ENCODE data around the gene SLC22A17. TPM values are rescaled to one million over a fixed set of nuclear protein-coding genes. Genes with fewer than 3 reads are reported as not detected.
"Not testable (repeated sequence)": the region's sequence is repeated elsewhere in the genome, so short reads cannot be mapped to it uniquely, and the experiment has no call there.

Gene SLC22A17
- total and polyA plus RNA-seq, 9 donors: 8.9 to 48.0 (median 34.3) TPM

GRCh38 chr14:23386999-23387398 lies 34.3 kb upstream of the SLC22A17 start:
- intact Hi-C loops (cut with DNase I): no loop called here
- H3K4me3 ChIP-seq: no peak overlapping the region
- no peak overlapping the region for H3K27ac ChIP-seq
- TF ChIP-seq EP300 (IDR thresholded peaks at IDR 0.05) (no peak), POLR2A (IDR thresholded peaks at IDR 0.05) (no peak)
- TF ChIP-seq, protein P1, sequence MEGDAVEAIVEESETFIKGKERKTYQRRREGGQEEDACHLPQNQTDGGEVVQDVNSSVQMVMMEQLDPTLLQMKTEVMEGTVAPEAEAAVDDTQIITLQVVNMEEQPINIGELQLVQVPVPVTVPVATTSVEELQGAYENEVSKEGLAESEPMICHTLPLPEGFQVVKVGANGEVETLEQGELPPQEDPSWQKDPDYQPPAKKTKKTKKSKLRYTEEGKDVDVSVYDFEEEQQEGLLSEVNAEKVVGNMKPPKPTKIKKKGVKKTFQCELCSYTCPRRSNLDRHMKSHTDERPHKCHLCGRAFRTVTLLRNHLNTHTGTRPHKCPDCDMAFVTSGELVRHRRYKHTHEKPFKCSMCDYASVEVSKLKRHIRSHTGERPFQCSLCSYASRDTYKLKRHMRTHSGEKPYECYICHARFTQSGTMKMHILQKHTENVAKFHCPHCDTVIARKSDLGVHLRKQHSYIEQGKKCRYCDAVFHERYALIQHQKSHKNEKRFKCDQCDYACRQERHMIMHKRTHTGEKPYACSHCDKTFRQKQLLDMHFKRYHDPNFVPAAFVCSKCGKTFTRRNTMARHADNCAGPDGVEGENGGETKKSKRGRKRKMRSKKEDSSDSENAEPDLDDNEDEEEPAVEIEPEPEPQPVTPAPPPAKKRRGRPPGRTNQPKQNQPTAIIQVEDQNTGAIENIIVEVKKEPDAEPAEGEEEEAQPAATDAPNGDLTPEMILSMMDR (IDR thresholded peaks at IDR 0.05): no peak
- WGBS, 3 donors: 72 to 83% (median 83%) methylated on average over 1 of the region's 1 CpG
- no peaks in the 10 kb centered on the region for H3K27me3 ChIP-seq
- no peaks in the 10 kb centered on the region for H3K4me1 ChIP-seq (ENCODE audit: insufficient read depth)
- H3K36me3 ChIP-seq: no peaks in the 10 kb centered on the region
- no peaks in the 10 kb centered on the region for H3K9me3 ChIP-seq
- no peak for DNase-seq

GRCh38 chr14:23386266-23386657 lies 33.6 kb upstream of the SLC22A17 start:
- H3K9me3 ChIP-seq; H3K36me3 ChIP-seq; intact Hi-C loops (cut with DNase I); H3K27me3 ChIP-seq; H3K27ac ChIP-seq; H3K4me1 ChIP-seq (ENCODE audit: insufficient read depth); H3K4me3 ChIP-seq; DNase-seq: not testable (repeated sequence)
- WGBS, 3 donors: 87 to 91% (median 89%) methylated on average over 17 of the region's 17 CpGs

GRCh38 chr14:23385642-23386265 lies 33.1 kb upstream of the SLC22A17 start:
- TF ChIP-seq, protein P1 (IDR thresholded peaks at IDR 0.05): no peak
- TF ChIP-seq EP300 (IDR thresholded peaks at IDR 0.05) (no peak), POLR2A (IDR thresholded peaks at IDR 0.05) (no peak)
- H3K4me1 ChIP-seq (ENCODE audit: insufficient read depth): no peaks in the 10 kb centered on the region
- H3K36me3 ChIP-seq: no peaks in the 10 kb centered on the region
- no peak overlapping the region for H3K27ac ChIP-seq
- no peaks in the 10 kb centered on the region for H3K27me3 ChIP-seq
- H3K9me3 ChIP-seq: no peaks in the 10 kb centered on the region
- DNase-seq: no peak
- 85 to 87% (median 86%) methylated on average over 18 of the region's 18 CpGs for WGBS, 3 donors
- intact Hi-C loops (cut with DNase I): no loop called here
- H3K4me3 ChIP-seq: no peak overlapping the region

GRCh38 chr14:23385244-23385641 lies 32.6 kb upstream of the SLC22A17 start:
- intact Hi-C loops (cut with DNase I): no loop called here
- WGBS, 3 donors: 52 to 68% (median 67%) methylated on average over 2 of the region's 2 CpGs
- Histone ChIP-seq H3K9me3 (no peaks in the 10 kb centered on the region), H3K36me3 (no peaks in the 10 kb centered on the region), H3K4me3 (no peak overlapping the region), H3K27ac (no peak overlapping the region), H3K4me1 (ENCODE audit: insufficient read depth) (no peaks in the 10 kb centered on the region), H3K27me3 (no peaks in the 10 kb centered on the region)
- no peak for DNase-seq
- no peak for TF ChIP-seq POLR2A (IDR thresholded peaks at IDR 0.05)
- TF ChIP-seq EP300 (IDR thresholded peaks at IDR 0.05): no peak
- TF ChIP-seq, protein P1 (IDR thresholded peaks at IDR 0.05): no peak

DNA sequence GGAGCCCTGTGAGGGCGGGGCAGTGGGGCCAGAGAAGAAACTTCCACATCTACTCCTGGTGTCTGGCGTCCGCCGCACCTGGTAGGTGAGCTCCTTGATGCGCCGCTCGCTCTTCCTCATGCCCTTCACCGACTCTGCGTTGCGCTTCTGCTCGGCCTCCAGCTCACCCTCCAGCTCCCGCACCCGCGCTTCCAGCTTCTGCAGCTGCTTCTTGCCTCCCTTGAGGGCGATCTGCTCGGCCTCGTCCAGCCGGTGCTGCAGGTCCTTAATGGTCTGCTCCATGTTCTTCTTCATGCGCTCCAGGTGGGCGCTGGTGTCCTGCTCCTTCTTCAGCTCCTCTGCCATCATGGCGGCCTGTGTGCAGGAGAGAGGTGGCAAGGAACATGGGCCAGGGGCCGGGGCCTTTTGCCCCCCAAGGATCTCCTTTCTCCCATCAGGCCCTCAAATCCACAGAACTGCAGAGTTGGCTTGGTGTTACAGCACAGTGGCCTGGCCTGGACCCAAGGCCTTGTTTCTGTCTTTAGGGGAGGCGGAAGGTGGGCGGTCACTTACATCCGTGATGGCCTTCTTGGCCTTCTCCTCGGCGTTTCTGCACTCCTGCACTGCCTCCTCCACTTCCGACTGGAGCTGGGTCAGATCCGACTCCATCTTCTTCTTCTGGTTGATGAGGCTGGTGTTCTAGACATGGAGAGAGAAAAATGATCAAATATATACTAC lies 31.8 kb upstream of the SLC22A17 start:
- H3K27me3 ChIP-seq: no peaks in the 10 kb centered on the region
- intact Hi-C loops (cut with DNase I): loop anchor here in 2 of 4 donors (5.0 kb wide), 2 partner anchors 57 to 117 kb away; no protein-coding TSS in a partner anchor
- H3K4me1 ChIP-seq (ENCODE audit: insufficient read depth): no peaks in the 10 kb centered on the region
- H3K9me3 ChIP-seq: no peaks in the 10 kb centered on the region
- H3K4me3 ChIP-seq: no peak overlapping the region
- no peak for TF ChIP-seq EP300 (IDR thresholded peaks at IDR 0.05)
- no peak for TF ChIP-seq POLR2A (IDR thresholded peaks at IDR 0.05)
- TF ChIP-seq, protein P1 (IDR thresholded peaks at IDR 0.05): no peak
- H3K36me3 ChIP-seq: no peaks in the 10 kb centered on the region
- no peak overlapping the region for H3K27ac ChIP-seq
- 84 to 87% (median 84%) methylated on average over 29 of the region's 29 CpGs for WGBS, 3 donors
- DNase-seq: no peak

All from ovary (tissue), 9 donors.